ENCODE results near the gene SLC6A17. TPM values are rescaled to one million over a fixed set of nuclear protein-coding genes. Genes with fewer than 3 reads are reported as not detected.

The SLC6A17 gene
- total and polyA plus RNA-seq, 2 donors: under 0.01 to 0.30 TPM

GRCh38 chr1:110235834-110236682 lies 85.8 kb downstream of the SLC6A17 start:
- 82% methylated on average over 11 of the region's 11 CpGs for WGBS
- H3K9me3 ChIP-seq (ENCODE audit: control insufficient read depth in 2 of 2, insufficient read depth in 1 of 2, low read length in 1 of 2): no peaks in the 10 kb centered on the region

GRCh38 chr1:110237386-110238152 lies 87.3 kb downstream of the SLC6A17 start:
- Histone ChIP-seq H3K36me3 (ENCODE audit: control insufficient read depth in 2 of 2, insufficient read depth in 2 of 2, low read length in 1 of 2) (no peaks in the 10 kb centered on the region), H3K9me3 (ENCODE audit: control insufficient read depth in 2 of 2, insufficient read depth in 1 of 2, low read length in 1 of 2) (no peaks in the 10 kb centered on the region), H3K27ac (ENCODE audit: low read depth in 1 of 2, low read length in 1 of 2) (no peak overlapping the region), H3K27me3 (ENCODE audit: control insufficient read depth in 2 of 2, insufficient read depth in 1 of 2, low read length in 1 of 2) (peaks cover 0 to 2% of the 10 kb centered on the region in 2 donors), H3K4me1 (ENCODE audit: control insufficient read depth in 2 of 2, insufficient read depth in 2 of 2, low read length in 2 of 2) (peaks cover 0 to 5% of the 10 kb centered on the region in 2 donors), H3K4me3 (ENCODE audit: low read length in 2 of 2) (no peak overlapping the region)
- 95% methylated on average over 13 of the region's 13 CpGs for WGBS
- no peak for DNase-seq (ENCODE audit: low read depth in 6 of 9, low spot score in 9 of 9)

More at GRCh38 chr1:110235834-110236682, 85.8 kb downstream of the SLC6A17 start:
- DNase-seq (ENCODE audit: low read depth in 6 of 9, low spot score in 9 of 9): no peak
- peaks cover 0 to 5% of the 10 kb centered on the region in 2 donors for H3K4me1 ChIP-seq (ENCODE audit: control insufficient read depth in 2 of 2, insufficient read depth in 2 of 2, low read length in 2 of 2)
- peaks cover 0 to 2% of the 10 kb centered on the region in 2 donors for H3K27me3 ChIP-seq (ENCODE audit: control insufficient read depth in 2 of 2, insufficient read depth in 1 of 2, low read length in 1 of 2)
- no peak overlapping the region for H3K27ac ChIP-seq (ENCODE audit: low read depth in 1 of 2, low read length in 1 of 2)
- H3K4me3 ChIP-seq (ENCODE audit: low read length in 2 of 2): no peak overlapping the region
- no peaks in the 10 kb centered on the region for H3K36me3 ChIP-seq (ENCODE audit: control insufficient read depth in 2 of 2, insufficient read depth in 2 of 2, low read length in 1 of 2)

GRCh38 chr1:110239441-110240430 lies 89.4 kb downstream of the SLC6A17 start:
- H3K4me1 ChIP-seq (ENCODE audit: control insufficient read depth in 2 of 2, insufficient read depth in 2 of 2, low read length in 2 of 2): peaks cover 0 to 13% of the 10 kb centered on the region in 2 donors
- no peak overlapping the region for H3K27ac ChIP-seq (ENCODE audit: low read depth in 1 of 2, low read length in 1 of 2)
- H3K36me3 ChIP-seq (ENCODE audit: control insufficient read depth in 2 of 2, insufficient read depth in 2 of 2, low read length in 1 of 2): no peaks in the 10 kb centered on the region
- DNase-seq (ENCODE audit: low read depth in 6 of 9, low spot score in 9 of 9): no peak
- H3K27me3 ChIP-seq (ENCODE audit: control insufficient read depth in 2 of 2, insufficient read depth in 1 of 2, low read length in 1 of 2): peaks cover 0 to 2% of the 10 kb centered on the region in 2 donors
- WGBS: 89% methylated on average over 11 of the region's 11 CpGs
- no peaks in the 10 kb centered on the region for H3K9me3 ChIP-seq (ENCODE audit: control insufficient read depth in 2 of 2, insufficient read depth in 1 of 2, low read length in 1 of 2)
- no peak overlapping the region for H3K4me3 ChIP-seq (ENCODE audit: low read length in 2 of 2)

GRCh38 chr1:110240476-110241210 lies 90.3 kb downstream of the SLC6A17 start:
- peaks cover 0 to 2% of the 10 kb centered on the region in 2 donors for H3K27me3 ChIP-seq (ENCODE audit: control insufficient read depth in 2 of 2, insufficient read depth in 1 of 2, low read length in 1 of 2)
- no peaks in the 10 kb centered on the region for H3K9me3 ChIP-seq (ENCODE audit: control insufficient read depth in 2 of 2, insufficient read depth in 1 of 2, low read length in 1 of 2)
- 91% methylated on average over 13 of the region's 13 CpGs for WGBS
- H3K4me1 ChIP-seq (ENCODE audit: control insufficient read depth in 2 of 2, insufficient read depth in 2 of 2, low read length in 2 of 2): peaks cover 0 to 12% of the 10 kb centered on the region in 2 donors
- DNase-seq (ENCODE audit: low read depth in 6 of 9, low spot score in 9 of 9): no peak
- no peak overlapping the region for H3K4me3 ChIP-seq (ENCODE audit: low read length in 2 of 2)
- no peak overlapping the region for H3K27ac ChIP-seq (ENCODE audit: low read depth in 1 of 2, low read length in 1 of 2)
- no peaks in the 10 kb centered on the region for H3K36me3 ChIP-seq (ENCODE audit: control insufficient read depth in 2 of 2, insufficient read depth in 2 of 2, low read length in 1 of 2)

GRCh38 chr1:110241516-110241915 lies 91.2 kb downstream of the SLC6A17 start:
- H3K9me3 ChIP-seq (ENCODE audit: control insufficient read depth in 2 of 2, insufficient read depth in 1 of 2, low read length in 1 of 2): no peaks in the 10 kb centered on the region
- peaks cover 0 to 10% of the 10 kb centered on the region in 2 donors for H3K4me1 ChIP-seq (ENCODE audit: control insufficient read depth in 2 of 2, insufficient read depth in 2 of 2, low read length in 2 of 2)
- 45% methylated on average over 2 of the region's 2 CpGs for WGBS
- DNase-seq (ENCODE audit: low read depth in 6 of 9, low spot score in 9 of 9): no peak
- H3K36me3 ChIP-seq (ENCODE audit: control insufficient read depth in 2 of 2, insufficient read depth in 2 of 2, low read length in 1 of 2): no peaks in the 10 kb centered on the region
- H3K4me3 ChIP-seq (ENCODE audit: low read length in 2 of 2): no peak overlapping the region
- H3K27ac ChIP-seq (ENCODE audit: low read depth in 1 of 2, low read length in 1 of 2): no peak overlapping the region
- peaks cover 0 to 2% of the 10 kb centered on the region in 2 donors for H3K27me3 ChIP-seq (ENCODE audit: control insufficient read depth in 2 of 2, insufficient read depth in 1 of 2, low read length in 1 of 2)

GRCh38 chr1:110242062-110242461 lies 91.8 kb downstream of the SLC6A17 start:
- peaks cover 0 to 10% of the 10 kb centered on the region in 2 donors for H3K4me1 ChIP-seq (ENCODE audit: control insufficient read depth in 2 of 2, insufficient read depth in 2 of 2, low read length in 2 of 2)
- no peak for DNase-seq (ENCODE audit: low read depth in 6 of 9, low spot score in 9 of 9)
- peaks cover 0 to 2% of the 10 kb centered on the region in 2 donors for H3K27me3 ChIP-seq (ENCODE audit: control insufficient read depth in 2 of 2, insufficient read depth in 1 of 2, low read length in 1 of 2)
- no peak overlapping the region for H3K4me3 ChIP-seq (ENCODE audit: low read length in 2 of 2)
- 87% methylated on average over 4 of the region's 4 CpGs for WGBS
- H3K27ac ChIP-seq (ENCODE audit: low read depth in 1 of 2, low read length in 1 of 2): no peak overlapping the region
- H3K36me3 ChIP-seq (ENCODE audit: control insufficient read depth in 2 of 2, insufficient read depth in 2 of 2, low read length in 1 of 2): no peaks in the 10 kb centered on the region
- H3K9me3 ChIP-seq (ENCODE audit: control insufficient read depth in 2 of 2, insufficient read depth in 1 of 2, low read length in 1 of 2): no peaks in the 10 kb centered on the region

- Histone ChIP-seq H3K36me3 (ENCODE audit: control insufficient read depth in 2 of 2, insufficient read depth in 2 of 2, low read length in 1 of 2) (no peaks in the 10 kb centered on the region), H3K4me1 (ENCODE audit: control insufficient read depth in 2 of 2, insufficient read depth in 2 of 2, low read length in 2 of 2) (peaks cover 0 to 10% of the 10 kb centered on the region in 2 donors), H3K27ac (ENCODE audit: low read depth in 1 of 2, low read length in 1 of 2) (no peak overlapping the region), H3K9me3 (ENCODE audit: control insufficient read depth in 2 of 2, insufficient read depth in 1 of 2, low read length in 1 of 2) (no peaks in the 10 kb centered on the region), H3K4me3 (ENCODE audit: low read length in 2 of 2) (no peak overlapping the region), H3K27me3 (ENCODE audit: control insufficient read depth in 2 of 2, insufficient read depth in 1 of 2, low read length in 1 of 2) (peaks cover 0 to 2% of the 10 kb centered on the region in 2 donors)
- no peak for DNase-seq (ENCODE audit: low read depth in 6 of 9, low spot score in 9 of 9)
- 98% methylated on average over 4 of the region's 4 CpGs for WGBS
Observed at GRCh38 chr1:110242731-110243130, 92.4 kb downstream of the SLC6A17 start.

GRCh38 chr1:110243146-110243545 lies 92.9 kb downstream of the SLC6A17 start:
- Histone ChIP-seq H3K27me3 (ENCODE audit: control insufficient read depth in 2 of 2, insufficient read depth in 1 of 2, low read length in 1 of 2) (peaks cover 0 to 2% of the 10 kb centered on the region in 2 donors), H3K27ac (ENCODE audit: low read depth in 1 of 2, low read length in 1 of 2) (no peak overlapping the region), H3K4me1 (ENCODE audit: control insufficient read depth in 2 of 2, insufficient read depth in 2 of 2, low read length in 2 of 2) (peaks cover 0 to 10% of the 10 kb centered on the region in 2 donors), H3K4me3 (ENCODE audit: low read length in 2 of 2) (no peak overlapping the region), H3K9me3 (ENCODE audit: control insufficient read depth in 2 of 2, insufficient read depth in 1 of 2, low read length in 1 of 2) (no peaks in the 10 kb centered on the region), H3K36me3 (ENCODE audit: control insufficient read depth in 2 of 2, insufficient read depth in 2 of 2, low read length in 1 of 2) (no peaks in the 10 kb centered on the region)
- peak in 2 of 9 donors; percentile 19 to 21 for DNase-seq (ENCODE audit: low read depth in 6 of 9, low spot score in 9 of 9)
- WGBS: 54% methylated on average over 7 of the region's 7 CpGs

Data from thymus (tissue), 11 donors.